Measurements from ENCODE around the gene PCCA.

DNA sequence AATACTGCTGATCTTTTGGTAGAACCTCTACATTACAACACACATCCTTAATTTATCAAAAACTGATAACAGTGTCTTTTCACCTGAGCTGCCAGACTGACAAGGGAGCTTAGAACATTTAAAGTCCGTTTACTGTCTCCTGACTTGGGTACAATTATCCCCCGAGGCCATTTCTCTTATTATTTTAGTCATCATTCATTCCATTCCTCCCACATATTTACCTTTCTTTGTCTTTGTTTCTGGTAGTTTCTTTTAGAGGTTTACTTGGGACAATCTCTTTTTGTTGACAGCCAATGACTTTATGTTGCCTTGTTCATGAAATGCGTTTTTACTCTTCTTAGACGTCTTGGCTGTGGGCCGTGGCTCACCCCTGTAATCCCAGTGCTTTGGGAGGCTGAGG is 186.9 kb downstream of the PCCA start:
- TF ChIP-seq, protein P1, sequence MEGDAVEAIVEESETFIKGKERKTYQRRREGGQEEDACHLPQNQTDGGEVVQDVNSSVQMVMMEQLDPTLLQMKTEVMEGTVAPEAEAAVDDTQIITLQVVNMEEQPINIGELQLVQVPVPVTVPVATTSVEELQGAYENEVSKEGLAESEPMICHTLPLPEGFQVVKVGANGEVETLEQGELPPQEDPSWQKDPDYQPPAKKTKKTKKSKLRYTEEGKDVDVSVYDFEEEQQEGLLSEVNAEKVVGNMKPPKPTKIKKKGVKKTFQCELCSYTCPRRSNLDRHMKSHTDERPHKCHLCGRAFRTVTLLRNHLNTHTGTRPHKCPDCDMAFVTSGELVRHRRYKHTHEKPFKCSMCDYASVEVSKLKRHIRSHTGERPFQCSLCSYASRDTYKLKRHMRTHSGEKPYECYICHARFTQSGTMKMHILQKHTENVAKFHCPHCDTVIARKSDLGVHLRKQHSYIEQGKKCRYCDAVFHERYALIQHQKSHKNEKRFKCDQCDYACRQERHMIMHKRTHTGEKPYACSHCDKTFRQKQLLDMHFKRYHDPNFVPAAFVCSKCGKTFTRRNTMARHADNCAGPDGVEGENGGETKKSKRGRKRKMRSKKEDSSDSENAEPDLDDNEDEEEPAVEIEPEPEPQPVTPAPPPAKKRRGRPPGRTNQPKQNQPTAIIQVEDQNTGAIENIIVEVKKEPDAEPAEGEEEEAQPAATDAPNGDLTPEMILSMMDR (IDR thresholded peaks at IDR 0.05) = no peak
- TF ChIP-seq EP300 (IDR thresholded peaks at IDR 0.05) = no peak
